Hematopoietic multipotent progenitor cell treated with erythropoietin and hydrocortisone succinate and interleukin-3 and kit ligand, for 6 days (in vitro differentiated cells): Measurements from ENCODE around the gene KCNE4.

Experiments used
- DNase-seq: peaks from one replicate; pipeline ENCODE4 v3.0.0-alpha.2; 2015

KCNE4 gene

GRCh38 chr2:223051693-223052289 is at the start of gene KCNE4:
Gene KCNE4, plus strand, starts transcription at chr2:223052190. Its CDS starts 641 bp downstream, at chr2:223052831.
- no peak for DNase-seq

GRCh38 chr2:223003191-223003590 is 48.8 kb upstream of the KCNE4 start:
- no peak for DNase-seq

- no peak for DNase-seq
Measured at GRCh38 chr2:223005496-223005895, 46.5 kb upstream of the KCNE4 start.

- DNase-seq = no peak
Measured at GRCh38 chr2:223007531-223007930, 44.5 kb upstream of the KCNE4 start.

GRCh38 chr2:223008162-223008561 is 43.8 kb upstream of the KCNE4 start:
- no peak for DNase-seq

- no peak for DNase-seq
Measured at GRCh38 chr2:223008956-223009355, 43.0 kb upstream of the KCNE4 start.

GRCh38 chr2:223010641-223011040 is 41.3 kb upstream of the KCNE4 start:
- DNase-seq = no peak

GRCh38 chr2:223012291-223012690 is 39.7 kb upstream of the KCNE4 start:
- DNase-seq = no peak

- DNase-seq = no peak
Measured at GRCh38 chr2:223019390-223019930, 32.5 kb upstream of the KCNE4 start.

GRCh38 chr2:223019987-223020717 is 31.8 kb upstream of the KCNE4 start:
- no peak for DNase-seq

GRCh38 chr2:223020971-223021675 is 30.9 kb upstream of the KCNE4 start:
- DNase-seq = no peak

GRCh38 chr2:223026357-223027110 is 25.5 kb upstream of the KCNE4 start:
- peak; percentile 10 for DNase-seq

GRCh38 chr2:223027442-223027841 is 24.5 kb upstream of the KCNE4 start:
- no peak for DNase-seq

GRCh38 chr2:223029287-223029686 is 22.7 kb upstream of the KCNE4 start:
- DNase-seq = no peak

- no peak for DNase-seq
Measured at GRCh38 chr2:223032187-223033142, 19.5 kb upstream of the KCNE4 start.

- no peak for DNase-seq
Measured at GRCh38 chr2:223034221-223034975, 17.6 kb upstream of the KCNE4 start.

- DNase-seq = no peak
Measured at GRCh38 chr2:223036790-223037444, 15.1 kb upstream of the KCNE4 start.

GRCh38 chr2:223037445-223037800 is 14.6 kb upstream of the KCNE4 start:
- no peak for DNase-seq

- no peak for DNase-seq
Measured at GRCh38 chr2:223039618-223040017, 12.4 kb upstream of the KCNE4 start.

GRCh38 chr2:223040527-223040926 is 11.5 kb upstream of the KCNE4 start:
- no peak for DNase-seq
